GM23338 (cell line): ENCODE results near the gene CBX8. TPM values are rescaled to one million over a fixed set of nuclear protein-coding genes. Genes with fewer than 3 reads are reported as not detected.

Experiments
- ATAC-seq: fragments of 200-7000 bp; cut with Tn5 transposase; 3 replicates; pipeline ENCODE4 v1.9.1; 2020
- DNase-seq: peaks from one replicate; pipeline ENCODE4 v3.0.0-alpha.2; 2015; ENCODE audit warnings: low spot score
- H2AFZ ChIP-seq: fragments of 200-600 bp; sonication (generic); 2 replicates; pipeline ENCODE4 v1.8.0; 2016; ENCODE audit warnings: antibody characterized with exemption, mild to moderate bottlenecking, moderate library complexity
- H3F3A ChIP-seq: fragments of 200-600 bp; sonication (generic); replicated peaks from 2 replicates; pipeline ENCODE4 v1.8.0; 2017; ENCODE audit warnings: antibody characterized with exemption, mixed run types, low read depth
- H3K27ac ChIP-seq: fragments of 200-600 bp; sonication (generic); 2 replicates; pipeline ENCODE4 v1.6.1; 2016; ENCODE audit warnings: low read depth
- H3K27me3 ChIP-seq: fragments of 200-600 bp; sonication (generic); 2 replicates; pipeline ENCODE4 v1.8.0; 2016; ENCODE audit warnings: mild to moderate bottlenecking, mixed run types, moderate library complexity; ENCODE audit not compliant: insufficient read depth
- H3K36me3 ChIP-seq: fragments of 200-600 bp; sonication (generic); 2 replicates; pipeline ENCODE4 v1.8.0; 2016; ENCODE audit warnings: mild to moderate bottlenecking; ENCODE audit not compliant: insufficient read depth
- H3K4me1 ChIP-seq: fragments of 200-600 bp; sonication (generic); 2 replicates; pipeline ENCODE4 v1.8.0; 2016; ENCODE audit warnings: mild to moderate bottlenecking, moderate library complexity; ENCODE audit not compliant: insufficient read depth
- H3K4me2 ChIP-seq: fragments of 200-600 bp; sonication (generic); 2 replicates; pipeline ENCODE4 v1.7.1; 2017; ENCODE audit warnings: mixed run types
- H3K4me3 ChIP-seq: fragments of 200-600 bp; sonication (generic); 2 replicates; pipeline ENCODE4 v1.6.1; 2016; ENCODE audit warnings: mixed run types
- H3K79me2 ChIP-seq: fragments of 200-600 bp; sonication (generic); replicated peaks from 2 replicates; pipeline ENCODE4 v1.8.0; 2017; ENCODE audit warnings: mild to moderate bottlenecking; ENCODE audit not compliant: insufficient read depth
- H3K9me2 ChIP-seq: fragments of 200-600 bp; sonication (generic); 2 replicates; pipeline ENCODE4 v1.8.0; 2017; ENCODE audit not compliant: insufficient read depth
- H4K20me1 ChIP-seq: fragments of 200-600 bp; sonication (generic); replicated peaks from 2 replicates; pipeline ENCODE4 v1.8.0; 2017; ENCODE audit warnings: mild to moderate bottlenecking; ENCODE audit not compliant: insufficient read depth
- H3K27ac Mint-ChIP-seq: 2 replicates; pipeline ENCODE4 v1.8.0; 2020; ENCODE audit warnings: inconsistent platforms, mild to moderate bottlenecking, moderate library complexity, mixed read lengths
- H3K27me3 Mint-ChIP-seq: 3 replicates; pipeline ENCODE4 v1.8.0; 2022; ENCODE audit warnings: low read depth, mild to moderate bottlenecking, moderate library complexity, mixed read lengths, inconsistent platforms; ENCODE audit not compliant: insufficient read depth, poor library complexity
- H3K36me3 Mint-ChIP-seq: 3 replicates; pipeline ENCODE4 v1.8.0; 2021; ENCODE audit warnings: low read depth, mild to moderate bottlenecking, inconsistent platforms, moderate library complexity, mixed read lengths
- H3K4me1 Mint-ChIP-seq: 3 replicates; pipeline ENCODE4 v1.8.0; 2020; ENCODE audit warnings: mild to moderate bottlenecking, inconsistent platforms, mixed read lengths
- H3K4me3 Mint-ChIP-seq: 3 replicates; pipeline ENCODE4 v1.8.0; 2021; ENCODE audit warnings: moderate library complexity, mild to moderate bottlenecking, inconsistent platforms, mixed read lengths
- H3K9me3 Mint-ChIP-seq: 3 replicates; pipeline ENCODE4 v1.8.0; 2020; ENCODE audit warnings: moderate library complexity, mild to moderate bottlenecking, inconsistent platforms, mixed read lengths
- CTCF ChIP-seq, 2 experiments: fragments of 200-600 bp in 1 of 2; sonication (generic) in 1 of 2; conservative IDR thresholded peaks; 2 replicates each; pipeline versions ENCODE4 v1.5.1 to v1.6.1; 2016 to 2017; ENCODE audit warnings: antibody characterized with exemption in 2 of 2, low read depth in 2 of 2, mild to moderate bottlenecking in 2 of 2, moderate library complexity in 1 of 2
- EZH2 ChIP-seq: fragments of 200-600 bp; sonication (generic); IDR thresholded peaks from one replicate; pipeline ENCODE4 v1.8.0; 2017; ENCODE audit warnings: antibody characterized with exemption, mild to moderate bottlenecking, low read depth; ENCODE audit not compliant: unreplicated experiment
- EZH2phosphoT487 ChIP-seq: fragments of 200-600 bp; sonication (generic); IDR thresholded peaks from one replicate; pipeline ENCODE4 v1.8.1; 2018; ENCODE audit warnings: antibody characterized with exemption; ENCODE audit not compliant: unreplicated experiment
- JUNB ChIP-seq: IDR thresholded peaks from one replicate; pipeline ENCODE4 v1.6.1; 2016; ENCODE audit warnings: antibody characterized with exemption; ENCODE audit not compliant: unreplicated experiment
- POLR2AphosphoS5 ChIP-seq: IDR thresholded peaks from 2 replicates; pipeline ENCODE4 v1.6.1; 2016; ENCODE audit warnings: antibody characterized with exemption, low read depth
- ZNF114 ChIP-seq: fragments of 250-450 bp; sonication (Bioruptor Pico); IDR thresholded peaks from 2 replicates; pipeline ENCODE4 v1.5.0; 2020; ENCODE audit warnings: mild to moderate bottlenecking, moderate library complexity
- ZNF331 ChIP-seq: fragments of 250-450 bp; sonication (Bioruptor Pico); IDR thresholded peaks from 2 replicates; pipeline ENCODE4 v1.5.0; 2020; ENCODE audit warnings: low read depth, mild to moderate bottlenecking, moderate library complexity
- polyA plus RNA-seq: library from polyadenylated mRNA; unstranded; fragments of >200 nt; fragmentation: Nextera tagmentation; extraction: Ambion mirVana; gene quantifications from 2 replicates; pipeline ENCODE4 v1.2.1, GENCODE V29; 2016
- total RNA-seq: library from RNA; depleted of rRNA; stranded (reverse); fragments of >200 nt; shearing (Covaris generic); gene quantifications from 2 replicates; pipeline ENCODE4 v1.2.3, GENCODE V29; 2014
- TF ChIP-seq, protein P1 (sequence below): IDR thresholded peaks from 2 replicates; pipeline ENCODE4 v1.6.1; 2016; ENCODE audit warnings: antibody characterized with exemption

CBX8 gene
- total and polyA plus RNA-seq, 2 experiments from 2014 or later: 1.0 to 1.3 TPM

DNA sequence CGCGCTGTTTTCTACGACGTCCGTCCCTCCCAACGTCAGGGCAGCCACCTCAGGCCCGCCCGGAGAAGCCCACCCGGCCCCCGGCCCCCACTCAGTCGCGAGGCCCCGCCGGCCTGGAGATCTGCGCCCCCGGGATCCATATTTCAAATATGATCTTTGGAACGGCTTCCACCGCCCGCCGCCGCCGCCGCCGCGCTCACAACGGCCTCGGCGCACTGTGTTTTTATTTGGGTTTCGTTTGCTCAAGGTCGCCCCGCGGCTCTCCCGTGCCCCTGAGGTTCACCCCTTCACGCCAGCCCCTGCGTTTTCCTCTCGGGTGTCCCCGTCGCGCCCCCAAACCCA lies 46.6 kb upstream of the CBX8 start:
- Histone ChIP-seq H3K4me2 (peak overlapping the region; percentile 84), H3K36me3 (no peaks in the 10 kb centered on the region), H3K27ac (no peak overlapping the region), H3K9me2 (no peaks in the 10 kb centered on the region), H4K20me1 (peaks cover 3% of the 10 kb centered on the region), H3F3A (peaks cover 19% of the 10 kb centered on the region), H3K4me1 (peaks cover 26% of the 10 kb centered on the region), H3K27me3 (peaks cover 90% of the 10 kb centered on the region), H2AFZ (peak overlapping the region; percentile 88), H3K79me2 (no peaks in the 10 kb centered on the region), H3K4me3 (peak overlapping the region; percentile 64)
- TF ChIP-seq JUNB: no peak
- no peak for TF ChIP-seq POLR2AphosphoS5
- no peak for TF ChIP-seq CTCF (conservative IDR thresholded peaks at IDR 0.05; ENCODE audit: low read depth in 2 of 2)
- TF ChIP-seq ZNF331: no peak
- peak; percentile 90 for TF ChIP-seq EZH2
- Mint-ChIP-seq H3K27ac (no peak overlapping the region), H3K4me1 (peaks cover 19% of the 10 kb centered on the region), H3K27me3 (peaks cover 75% of the 10 kb centered on the region), H3K4me3 (peak overlapping the region; percentile 68), H3K36me3 (no peaks in the 10 kb centered on the region), H3K9me3 (peaks cover 5% of the 10 kb centered on the region; the same call in 2 of the 3 replicates)
- DNase-seq (no peak), ATAC-seq (no peak)

GRCh38 chr17:79842656-79843473 lies 46.0 kb upstream of the CBX8 start:
- Mint-ChIP-seq H3K4me3 (peak overlapping the region; percentile 46), H3K27ac (no peak overlapping the region), H3K9me3 (peaks cover 5% of the 10 kb centered on the region; the same call in 2 of the 3 replicates), H3K27me3 (peaks cover 75% of the 10 kb centered on the region), H3K4me1 (peaks cover 25% of the 10 kb centered on the region), H3K36me3 (no peaks in the 10 kb centered on the region)
- Histone ChIP-seq H3K27me3 (peaks cover 90% of the 10 kb centered on the region), H3K79me2 (no peaks in the 10 kb centered on the region), H3K9me2 (no peaks in the 10 kb centered on the region), H3K4me1 (peaks cover 30% of the 10 kb centered on the region), H3K27ac (no peak overlapping the region), H4K20me1 (peaks cover 6% of the 10 kb centered on the region), H2AFZ (peak overlapping the region; percentile 88; the same call in 1 of the 2 replicates), H3F3A (peaks cover 25% of the 10 kb centered on the region), H3K4me2 (peak overlapping the region; percentile 84), H3K4me3 (peak overlapping the region; percentile 64), H3K36me3 (no peaks in the 10 kb centered on the region)
- DNase-seq (peak; percentile 39), ATAC-seq (peak; percentile 0; the same call in 1 of the 3 replicates)
- TF ChIP-seq EZH2phosphoT487 (no peak), EZH2 (peak; percentile 99)

DNA sequence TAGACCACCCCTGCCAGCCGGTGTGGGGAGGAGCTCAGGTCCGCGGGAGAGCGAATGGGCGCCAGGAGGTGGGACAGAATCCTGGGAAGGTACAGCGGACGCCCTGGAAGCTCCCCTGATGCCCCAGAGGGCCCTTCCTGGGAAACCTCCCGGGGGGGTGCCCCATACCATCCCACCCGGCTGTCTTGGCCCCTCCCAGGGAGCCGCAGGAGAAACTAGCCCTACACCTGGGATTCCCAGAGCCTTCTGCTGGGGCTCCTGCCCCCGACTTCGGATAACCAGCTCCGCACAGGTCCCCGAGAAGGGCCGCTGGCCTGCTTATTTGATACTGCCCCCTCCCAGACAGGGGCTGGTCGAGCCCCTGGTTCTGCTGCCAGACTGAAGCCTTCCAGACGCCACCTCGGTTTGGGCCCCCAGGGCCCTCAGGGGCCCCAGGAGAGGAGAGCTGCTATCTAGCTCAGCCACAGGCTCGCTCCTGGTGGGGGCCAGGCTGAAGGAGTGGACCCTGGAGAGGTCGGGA lies 45.3 kb upstream of the CBX8 start:
- DNase-seq (peak; percentile 59), ATAC-seq (peak; percentile 4; the same call in 2 of the 3 replicates)
- Histone ChIP-seq H3K4me2 (peak overlapping the region; percentile 70), H3K9me2 (no peaks in the 10 kb centered on the region), H3K4me1 (peaks cover 34% of the 10 kb centered on the region), H3K36me3 (no peaks in the 10 kb centered on the region), H3K27ac (no peak overlapping the region), H3F3A (peaks cover 28% of the 10 kb centered on the region), H3K4me3 (peak overlapping the region; percentile 64), H3K79me2 (no peaks in the 10 kb centered on the region), H3K27me3 (peaks cover 90% of the 10 kb centered on the region), H2AFZ (no peak overlapping the region), H4K20me1 (peaks cover 7% of the 10 kb centered on the region)
- H3K4me3 Mint-ChIP-seq: peak overlapping the region; percentile 40; the same call in 1 of the 3 replicates
- H3K36me3 Mint-ChIP-seq: no peaks in the 10 kb centered on the region
- peaks cover 31% of the 10 kb centered on the region for H3K4me1 Mint-ChIP-seq
- no peak overlapping the region for H3K27ac Mint-ChIP-seq
- H3K9me3 Mint-ChIP-seq: peaks cover 5% of the 10 kb centered on the region; the same call in 2 of the 3 replicates
- H3K27me3 Mint-ChIP-seq: peaks cover 81% of the 10 kb centered on the region
- TF ChIP-seq, protein P1, sequence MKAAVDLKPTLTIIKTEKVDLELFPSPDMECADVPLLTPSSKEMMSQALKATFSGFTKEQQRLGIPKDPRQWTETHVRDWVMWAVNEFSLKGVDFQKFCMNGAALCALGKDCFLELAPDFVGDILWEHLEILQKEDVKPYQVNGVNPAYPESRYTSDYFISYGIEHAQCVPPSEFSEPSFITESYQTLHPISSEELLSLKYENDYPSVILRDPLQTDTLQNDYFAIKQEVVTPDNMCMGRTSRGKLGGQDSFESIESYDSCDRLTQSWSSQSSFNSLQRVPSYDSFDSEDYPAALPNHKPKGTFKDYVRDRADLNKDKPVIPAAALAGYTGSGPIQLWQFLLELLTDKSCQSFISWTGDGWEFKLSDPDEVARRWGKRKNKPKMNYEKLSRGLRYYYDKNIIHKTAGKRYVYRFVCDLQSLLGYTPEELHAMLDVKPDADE: no peak
- TF ChIP-seq EZH2: no peak
- TF ChIP-seq JUNB: no peak
- no peak for TF ChIP-seq CTCF (conservative IDR thresholded peaks at IDR 0.05; ENCODE audit: low read depth in 2 of 2)
- no peak for TF ChIP-seq POLR2AphosphoS5
- no peak for TF ChIP-seq ZNF114 (CRISPR knock-in tag)
- TF ChIP-seq ZNF331: no peak
